Liver (tissue), 9 donors: ENCODE measurements around the gene COL21A1. TPM values are rescaled to one million over a fixed set of nuclear protein-coding genes. Genes with fewer than 3 reads are reported as not detected.

ENCODE experiments used
- DNase-seq: peaks from one replicate; pipeline ENCODE4 v3.0.0-alpha.2; 2017; ENCODE audit warnings: low spot score
- H3K27ac ChIP-seq, 2 donors: one replicate each; pipeline ENCODE4 v1.7.0; 2013; ENCODE audit warnings: inconsistent platforms in 2 of 2, low read length in 2 of 2, control low read depth in 1 of 2, low read depth in 1 of 2, mild to moderate bottlenecking in 1 of 2
- H3K27me3 ChIP-seq, 4 donors: one replicate each; pipeline versions ENCODE4 v1.6.1 to v1.7.0; 2013; ENCODE audit warnings: low read length in 3 of 4, inconsistent platforms in 1 of 4, mild to moderate bottlenecking in 1 of 4, moderate library complexity in 1 of 4; ENCODE audit not compliant: control insufficient read depth in 4 of 4, insufficient read depth in 4 of 4
- H3K36me3 ChIP-seq, 4 donors: one replicate each; pipeline versions ENCODE4 v1.6.1 to v1.7.0; 2013; ENCODE audit warnings: low read length in 3 of 4, mild to moderate bottlenecking in 3 of 4, low read depth in 1 of 4, moderate library complexity in 1 of 4; ENCODE audit not compliant: control insufficient read depth in 4 of 4, insufficient read depth in 3 of 4
- H3K4me1 ChIP-seq, 4 donors: one replicate each; pipeline versions ENCODE4 v1.6.1 to v1.7.0; 2013; ENCODE audit warnings: low read length in 3 of 4, mild to moderate bottlenecking in 3 of 4, moderate library complexity in 1 of 4; ENCODE audit not compliant: control insufficient read depth in 4 of 4, insufficient read depth in 4 of 4
- H3K4me3 ChIP-seq, 3 donors: one replicate each; pipeline versions ENCODE4 v1.6.1 to v1.7.0; 2013; ENCODE audit warnings: low read length in 3 of 3, control low read depth in 1 of 3, low read depth in 1 of 3, mild to moderate bottlenecking in 1 of 3
- H3K9ac ChIP-seq, 2 donors: one replicate each; pipeline ENCODE4 v1.7.0; 2013; ENCODE audit warnings: low read length in 2 of 2, mild to moderate bottlenecking in 2 of 2, moderate library complexity in 2 of 2, control low read depth in 1 of 2, low read depth in 1 of 2
- H3K9me3 ChIP-seq, 4 donors: one replicate each; pipeline versions ENCODE4 v1.6.1 to v1.7.0; 2013; ENCODE audit warnings: low read length in 3 of 4; ENCODE audit not compliant: control insufficient read depth in 4 of 4
- ATF3 ChIP-seq: IDR thresholded peaks from 2 replicates; pipeline ENCODE4 v1.6.1; 2016; ENCODE audit warnings: antibody characterized with exemption
- CTCF ChIP-seq: fragments of 150-350 bp; IDR thresholded peaks from 2 replicates; pipeline ENCODE4 v1.5.1; 2017; ENCODE audit warnings: improper control_type of control experiment, low read depth, low read length; ENCODE audit not compliant: missing input control
- EGR1 ChIP-seq, 2 donors: IDR thresholded peaks; 2 replicates each; pipeline ENCODE4 v1.6.1; 2016 to 2018; ENCODE audit warnings: antibody characterized with exemption in 2 of 2, low read depth in 2 of 2
- FOXA1 ChIP-seq: IDR thresholded peaks from 2 replicates; pipeline ENCODE4 v1.6.1; 2016; ENCODE audit warnings: antibody characterized with exemption
- FOXA2 ChIP-seq: IDR thresholded peaks from 2 replicates; pipeline ENCODE4 v1.6.1; 2016; ENCODE audit warnings: antibody characterized with exemption
- HNF4A ChIP-seq, 2 donors: conservative IDR thresholded peaks; 2 replicates each; pipeline ENCODE4 v1.6.1; 2016; ENCODE audit warnings: antibody characterized with exemption in 2 of 2, mild to moderate bottlenecking in 2 of 2
- HNF4G ChIP-seq: IDR thresholded peaks from 2 replicates; pipeline ENCODE4 v1.6.1; 2016; ENCODE audit warnings: antibody characterized with exemption
- JUND ChIP-seq, 2 donors: IDR thresholded peaks; 2 replicates each; pipeline ENCODE4 v1.6.1; 2016; ENCODE audit warnings: antibody characterized with exemption in 2 of 2
- NR2F2 ChIP-seq: IDR thresholded peaks from 2 replicates; pipeline ENCODE4 v1.6.1; 2016; ENCODE audit warnings: antibody characterized with exemption
- RXRA ChIP-seq, 2 donors: IDR thresholded peaks; 2 replicates each; pipeline ENCODE4 v1.6.1; 2017 to 2018; ENCODE audit warnings: antibody characterized with exemption in 2 of 2, mild to moderate bottlenecking in 1 of 2
- SP1 ChIP-seq: IDR thresholded peaks from 2 replicates; pipeline ENCODE4 v1.6.1; 2018; ENCODE audit warnings: antibody characterized with exemption, mild to moderate bottlenecking
- TAF1 ChIP-seq: conservative IDR thresholded peaks from 2 replicates; pipeline ENCODE4 v1.6.1; 2016; ENCODE audit warnings: antibody characterized with exemption, mild to moderate bottlenecking
- YY1 ChIP-seq: IDR thresholded peaks from 2 replicates; pipeline ENCODE4 v1.6.1; 2016; ENCODE audit warnings: antibody characterized with exemption, mild to moderate bottlenecking
- WGBS: extraction: QIAGEN DNeasy Blood & Tissue Kit; methylation state at CpG from one replicate; pipeline ENCODE4 v1.1.7; 2013; 5-methylcytosine and 5-hydroxymethylcytosine counted together
- polyA plus RNA-seq, 2 donors: library from polyadenylated mRNA; stranded (reverse) in 1 of 2; unstranded in 1 of 2; fragments of 200-250 nt in 1 of 2; fragments of >200 nt in 1 of 2; fragmentation: Nextera tagmentation in 1 of 2; extraction: Ambion mirVana in 1 of 2; gene quantifications; one replicate each; pipeline versions ENCODE4 v1.2.1 to v1.2.3, GENCODE V29; 2013 to 2015
- total RNA-seq, 2 donors: library from RNA; depleted of rRNA; stranded (reverse); fragments of >200 nt; gene quantifications; one replicate each; pipeline ENCODE4 v1.2.3, GENCODE V29; 2014
- TF ChIP-seq, protein P1 (sequence below): IDR thresholded peaks from 2 replicates; pipeline ENCODE4 v1.6.1; 2016; ENCODE audit warnings: antibody characterized with exemption
- TF ChIP-seq, protein P2 (sequence below): IDR thresholded peaks from 2 replicates; pipeline ENCODE4 v1.6.1; 2016; ENCODE audit warnings: antibody characterized with exemption, mild to moderate bottlenecking
- donor health status: healthy.
- donor health status: healthy.
- donor health status: healthy.
- donor health status: healthy.
- donor health status: healthy.

Gene COL21A1
- total and polyA plus RNA-seq, 4 donors: 0.48 to 1.3 (median 0.52) TPM

DNA sequence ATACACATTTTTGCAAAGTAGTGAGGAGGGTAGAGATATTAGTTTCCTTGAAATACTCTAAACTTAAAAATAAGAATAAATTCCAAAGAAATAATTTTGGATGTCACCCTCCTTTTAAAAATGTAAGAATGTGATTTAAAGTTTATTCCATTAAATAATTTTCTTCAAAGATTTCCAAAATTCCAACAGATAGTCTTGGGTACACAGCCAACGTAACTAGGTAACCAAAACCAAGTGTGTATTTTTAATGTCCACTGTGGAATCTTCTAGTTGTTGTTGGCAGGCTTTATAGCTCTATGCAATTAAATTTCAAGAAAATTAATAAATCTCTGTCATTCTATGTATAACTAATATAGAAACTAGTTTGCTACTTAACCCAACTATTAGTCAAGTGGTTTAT lies 101.3 kb downstream of the COL21A1 start:
- Histone ChIP-seq H3K4me3 (no peak overlapping the region), H3K9me3 (no peaks in the 10 kb centered on the region), H3K27ac (no peak overlapping the region), H3K9ac (no peak overlapping the region), H3K4me1 (no peaks in the 10 kb centered on the region), H3K27me3 (no peaks in the 10 kb centered on the region), H3K36me3 (no peaks in the 10 kb centered on the region)
- WGBS: 67% methylated on average over 1 of the region's 1 CpG
- TF ChIP-seq, protein P1, sequence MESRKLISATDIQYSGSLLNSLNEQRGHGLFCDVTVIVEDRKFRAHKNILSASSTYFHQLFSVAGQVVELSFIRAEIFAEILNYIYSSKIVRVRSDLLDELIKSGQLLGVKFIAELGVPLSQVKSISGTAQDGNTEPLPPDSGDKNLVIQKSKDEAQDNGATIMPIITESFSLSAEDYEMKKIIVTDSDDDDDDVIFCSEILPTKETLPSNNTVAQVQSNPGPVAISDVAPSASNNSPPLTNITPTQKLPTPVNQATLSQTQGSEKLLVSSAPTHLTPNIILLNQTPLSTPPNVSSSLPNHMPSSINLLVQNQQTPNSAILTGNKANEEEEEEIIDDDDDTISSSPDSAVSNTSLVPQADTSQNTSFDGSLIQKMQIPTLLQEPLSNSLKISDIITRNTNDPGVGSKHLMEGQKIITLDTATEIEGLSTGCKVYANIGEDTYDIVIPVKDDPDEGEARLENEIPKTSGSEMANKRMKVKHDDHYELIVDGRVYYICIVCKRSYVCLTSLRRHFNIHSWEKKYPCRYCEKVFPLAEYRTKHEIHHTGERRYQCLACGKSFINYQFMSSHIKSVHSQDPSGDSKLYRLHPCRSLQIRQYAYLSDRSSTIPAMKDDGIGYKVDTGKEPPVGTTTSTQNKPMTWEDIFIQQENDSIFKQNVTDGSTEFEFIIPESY: no peak
- no peak for TF ChIP-seq SP1
- TF ChIP-seq RXRA (IDR thresholded peaks at IDR 0.05): no peak
- no peak for TF ChIP-seq FOXA2
- TF ChIP-seq ATF3: no peak
- no peak for TF ChIP-seq HNF4G
- no peak for TF ChIP-seq YY1
- no peak for TF ChIP-seq JUND (IDR thresholded peaks at IDR 0.05)
- no peak for TF ChIP-seq TAF1
- TF ChIP-seq HNF4A (conservative IDR thresholded peaks at IDR 0.05): no peak
- DNase-seq: no peak

GRCh38 chr6:56145616-56146015 lies 101.8 kb downstream of the COL21A1 start:
- no peaks in the 10 kb centered on the region for H3K36me3 ChIP-seq
- no peaks in the 10 kb centered on the region for H3K27me3 ChIP-seq
- no peak for TF ChIP-seq EGR1 (IDR thresholded peaks at IDR 0.05; ENCODE audit: low read depth in 2 of 2)
- TF ChIP-seq JUND (IDR thresholded peaks at IDR 0.05): no peak
- no peak for TF ChIP-seq RXRA (IDR thresholded peaks at IDR 0.05)
- TF ChIP-seq NR2F2: no peak
- TF ChIP-seq FOXA2: no peak
- TF ChIP-seq ATF3: no peak
- TF ChIP-seq TAF1: no peak
- TF ChIP-seq HNF4G: no peak
- TF ChIP-seq YY1: no peak
- TF ChIP-seq, protein P2, sequence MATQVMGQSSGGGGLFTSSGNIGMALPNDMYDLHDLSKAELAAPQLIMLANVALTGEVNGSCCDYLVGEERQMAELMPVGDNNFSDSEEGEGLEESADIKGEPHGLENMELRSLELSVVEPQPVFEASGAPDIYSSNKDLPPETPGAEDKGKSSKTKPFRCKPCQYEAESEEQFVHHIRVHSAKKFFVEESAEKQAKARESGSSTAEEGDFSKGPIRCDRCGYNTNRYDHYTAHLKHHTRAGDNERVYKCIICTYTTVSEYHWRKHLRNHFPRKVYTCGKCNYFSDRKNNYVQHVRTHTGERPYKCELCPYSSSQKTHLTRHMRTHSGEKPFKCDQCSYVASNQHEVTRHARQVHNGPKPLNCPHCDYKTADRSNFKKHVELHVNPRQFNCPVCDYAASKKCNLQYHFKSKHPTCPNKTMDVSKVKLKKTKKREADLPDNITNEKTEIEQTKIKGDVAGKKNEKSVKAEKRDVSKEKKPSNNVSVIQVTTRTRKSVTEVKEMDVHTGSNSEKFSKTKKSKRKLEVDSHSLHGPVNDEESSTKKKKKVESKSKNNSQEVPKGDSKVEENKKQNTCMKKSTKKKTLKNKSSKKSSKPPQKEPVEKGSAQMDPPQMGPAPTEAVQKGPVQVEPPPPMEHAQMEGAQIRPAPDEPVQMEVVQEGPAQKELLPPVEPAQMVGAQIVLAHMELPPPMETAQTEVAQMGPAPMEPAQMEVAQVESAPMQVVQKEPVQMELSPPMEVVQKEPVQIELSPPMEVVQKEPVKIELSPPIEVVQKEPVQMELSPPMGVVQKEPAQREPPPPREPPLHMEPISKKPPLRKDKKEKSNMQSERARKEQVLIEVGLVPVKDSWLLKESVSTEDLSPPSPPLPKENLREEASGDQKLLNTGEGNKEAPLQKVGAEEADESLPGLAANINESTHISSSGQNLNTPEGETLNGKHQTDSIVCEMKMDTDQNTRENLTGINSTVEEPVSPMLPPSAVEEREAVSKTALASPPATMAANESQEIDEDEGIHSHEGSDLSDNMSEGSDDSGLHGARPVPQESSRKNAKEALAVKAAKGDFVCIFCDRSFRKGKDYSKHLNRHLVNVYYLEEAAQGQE: no peak
- no peak for TF ChIP-seq CTCF
- TF ChIP-seq SP1: no peak
- TF ChIP-seq, protein P1: no peak
- TF ChIP-seq FOXA1: no peak
- no peak overlapping the region for H3K4me3 ChIP-seq
- DNase-seq: no peak
- no peak overlapping the region for H3K27ac ChIP-seq
- no peaks in the 10 kb centered on the region for H3K4me1 ChIP-seq
- no peak overlapping the region for H3K9ac ChIP-seq
- H3K9me3 ChIP-seq: no peaks in the 10 kb centered on the region
- 1% methylated on average over 1 of the region's 1 CpG for WGBS
